WTC11 (cell line): ENCODE measurements around the gene RNASE7.

ENCODE experiments used
- CBFB ChIP-seq: sonication (generic); formaldehyde crosslinking; IDR thresholded peaks from 2 replicates; pipeline ENCODE4 v1.8.1; 2022; ENCODE audit warnings: mild to moderate bottlenecking, low read depth, missing genetic modification reagents
- CTCF ChIP-seq: fragments of 200-600 bp; IDR thresholded peaks from 2 replicates; pipeline ENCODE4 v1.8.0; 2022; ENCODE audit warnings: antibody characterized with exemption
- ELF4 ChIP-seq: sonication (generic); formaldehyde crosslinking; IDR thresholded peaks from 2 replicates; pipeline ENCODE4 v1.8.1; 2022; ENCODE audit warnings: low read depth, mild to moderate bottlenecking, moderate library complexity, missing genetic modification reagents
- FOXK1 ChIP-seq: sonication (generic); formaldehyde crosslinking; IDR thresholded peaks from 2 replicates; pipeline ENCODE4 v1.8.0; 2022; ENCODE audit warnings: mild to moderate bottlenecking, moderate library complexity, missing genetic modification reagents
- JUN ChIP-seq: sonication (generic); formaldehyde crosslinking; IDR thresholded peaks from 2 replicates; pipeline ENCODE4 v1.8.0; 2023; ENCODE audit warnings: mild to moderate bottlenecking, missing genetic modification reagents
- MLX ChIP-seq: sonication (generic); formaldehyde crosslinking; IDR thresholded peaks from 2 replicates; pipeline ENCODE4 v1.8.1; 2023; ENCODE audit warnings: mild to moderate bottlenecking, missing genetic modification reagents, moderate library complexity
- MYBL2 ChIP-seq: sonication (generic); formaldehyde crosslinking; IDR thresholded peaks from 2 replicates; pipeline ENCODE4 v1.8.1; 2023; ENCODE audit warnings: mild to moderate bottlenecking, moderate library complexity, missing genetic modification reagents
- SMAD3 ChIP-seq: sonication (generic); formaldehyde crosslinking; IDR thresholded peaks from 2 replicates; pipeline ENCODE4 v1.8.0; 2022; ENCODE audit warnings: missing genetic modification reagents, mild to moderate bottlenecking, borderline replicate concordance
- ZBTB43 ChIP-seq: sonication (generic); formaldehyde crosslinking; IDR thresholded peaks from 2 replicates; pipeline ENCODE4 v1.8.1; 2023; ENCODE audit warnings: mild to moderate bottlenecking, missing genetic modification reagents
- ZNF416 ChIP-seq: fragments of 250-450 bp; sonication (Bioruptor Pico); IDR thresholded peaks from 2 replicates; pipeline ENCODE4 v1.9.0; 2021; ENCODE audit warnings: mild to moderate bottlenecking, inconsistent platforms
- ZNF423 ChIP-seq: fragments of 250-450 bp; sonication (Bioruptor Pico); IDR thresholded peaks from 2 replicates; pipeline ENCODE4 v2.1.2; 2022; ENCODE audit warnings: mild to moderate bottlenecking, moderate library complexity

- TF ChIP-seq CTCF, result no peak
- no peak for TF ChIP-seq FOXK1 (CRISPR knock-in tag)
- TF ChIP-seq ZBTB43 (CRISPR knock-in tag), result no peak
- TF ChIP-seq MLX (CRISPR knock-in tag), result no peak
- TF ChIP-seq MYBL2 (CRISPR knock-in tag), result no peak
- TF ChIP-seq ZNF423, result no peak
- TF ChIP-seq JUN (CRISPR knock-in tag), result no peak
- no peak for TF ChIP-seq SMAD3 (CRISPR knock-in tag)
- no peak for TF ChIP-seq ELF4 (CRISPR knock-in tag)
- TF ChIP-seq CBFB (CRISPR knock-in tag), result no peak
- TF ChIP-seq ZNF416 (CRISPR knock-in tag), result no peak
These were observed 40.9 kb upstream of the RNASE7 start for GRCh38 chr14:21001218-21001617.
